DND-41 (cell line): Measurements from ENCODE around the gene PNMA1.

Experiments
- ATAC-seq: fragments of 200-7000 bp; cut with Tn5 transposase; 3 replicates; pipeline ENCODE4 v1.9.1; 2021; ENCODE audit warnings: low read depth; ENCODE audit not compliant: insufficient read depth
- DNase-seq: peaks from one replicate; pipeline ENCODE4 v3.0.0-alpha.2; 2020
- H2AFZ ChIP-seq: 2 replicates; pipeline ENCODE4 v1.6.0; 2012; ENCODE audit warnings: low read depth, low read length
- H3K27ac ChIP-seq: 2 replicates; pipeline ENCODE4 v1.5.1; 2012; ENCODE audit warnings: low read length, inconsistent platforms
- H3K27me3 ChIP-seq: fragments of 200-600 bp; sonication (generic); 2 replicates; pipeline ENCODE4 v1.6.0; 2012; ENCODE audit warnings: low read length, mild to moderate bottlenecking, inconsistent platforms; ENCODE audit not compliant: insufficient read depth, poor library complexity
- H3K36me3 ChIP-seq: 2 replicates; pipeline ENCODE4 v1.5.1; 2012; ENCODE audit warnings: low read length, inconsistent platforms; ENCODE audit not compliant: insufficient read depth
- H3K4me1 ChIP-seq: 2 replicates; pipeline ENCODE4 v1.5.1; 2012; ENCODE audit warnings: mild to moderate bottlenecking, low read length; ENCODE audit not compliant: insufficient read depth
- H3K4me2 ChIP-seq: 2 replicates; pipeline ENCODE4 v1.6.0; 2012; ENCODE audit warnings: mild to moderate bottlenecking, moderate library complexity, low read length, inconsistent platforms; ENCODE audit not compliant: insufficient read depth
- H3K4me3 ChIP-seq, 2 experiments: fragments of 200-600 bp in 1 of 2; shearing (Covaris generic) in 1 of 2; 2 replicates each; pipeline ENCODE4 v1.5.1; 2012 to 2016; ENCODE audit warnings: inconsistent platforms in 2 of 2, low read length in 2 of 2, mild to moderate bottlenecking in 2 of 2, low read depth in 1 of 2, moderate library complexity in 1 of 2
- H3K79me2 ChIP-seq: 2 replicates; pipeline ENCODE4 v1.6.0; 2012; ENCODE audit warnings: low read length, inconsistent platforms; ENCODE audit not compliant: insufficient read depth
- H3K9ac ChIP-seq: 2 replicates; pipeline ENCODE4 v1.6.0; 2012; ENCODE audit warnings: low read depth, mild to moderate bottlenecking, inconsistent platforms, low read length, moderate library complexity
- H3K9me3 ChIP-seq: 2 replicates; pipeline ENCODE4 v1.5.1; 2012; ENCODE audit warnings: low read length, moderate library complexity, mild to moderate bottlenecking, inconsistent platforms; ENCODE audit not compliant: insufficient read depth, severe bottlenecking
- H4K20me1 ChIP-seq: 2 replicates; pipeline ENCODE4 v1.6.0; 2012; ENCODE audit warnings: low read length; ENCODE audit not compliant: insufficient read depth
- EZH2 ChIP-seq: IDR thresholded peaks from 3 replicates; pipeline ENCODE4 v1.6.1; 2012; ENCODE audit warnings: borderline replicate concordance, low read depth, mild to moderate bottlenecking, moderate library complexity, low read length, inconsistent platforms; ENCODE audit not compliant: severe bottlenecking
- TF ChIP-seq, protein P1 (sequence below): IDR thresholded peaks from 2 replicates; pipeline ENCODE4 v1.5.1; 2012; ENCODE audit warnings: borderline replicate concordance, low read length, moderate library complexity, mild to moderate bottlenecking; ENCODE audit not compliant: poor library complexity, severe bottlenecking; ENCODE audit errors: extremely low read depth

Gene PNMA1

GRCh38 chr14:73739174-73739898 is 25.2 kb upstream of the PNMA1 start:
- H2AFZ ChIP-seq: no peak overlapping the region
- ATAC-seq (no peak), DNase-seq (no peak)
- H3K4me1 ChIP-seq: peaks cover 39% of the 10 kb centered on the region
- H3K27ac ChIP-seq: no peak overlapping the region
- peaks cover 54% of the 10 kb centered on the region for H3K36me3 ChIP-seq
- no peak for TF ChIP-seq EZH2
- TF ChIP-seq, protein P1, sequence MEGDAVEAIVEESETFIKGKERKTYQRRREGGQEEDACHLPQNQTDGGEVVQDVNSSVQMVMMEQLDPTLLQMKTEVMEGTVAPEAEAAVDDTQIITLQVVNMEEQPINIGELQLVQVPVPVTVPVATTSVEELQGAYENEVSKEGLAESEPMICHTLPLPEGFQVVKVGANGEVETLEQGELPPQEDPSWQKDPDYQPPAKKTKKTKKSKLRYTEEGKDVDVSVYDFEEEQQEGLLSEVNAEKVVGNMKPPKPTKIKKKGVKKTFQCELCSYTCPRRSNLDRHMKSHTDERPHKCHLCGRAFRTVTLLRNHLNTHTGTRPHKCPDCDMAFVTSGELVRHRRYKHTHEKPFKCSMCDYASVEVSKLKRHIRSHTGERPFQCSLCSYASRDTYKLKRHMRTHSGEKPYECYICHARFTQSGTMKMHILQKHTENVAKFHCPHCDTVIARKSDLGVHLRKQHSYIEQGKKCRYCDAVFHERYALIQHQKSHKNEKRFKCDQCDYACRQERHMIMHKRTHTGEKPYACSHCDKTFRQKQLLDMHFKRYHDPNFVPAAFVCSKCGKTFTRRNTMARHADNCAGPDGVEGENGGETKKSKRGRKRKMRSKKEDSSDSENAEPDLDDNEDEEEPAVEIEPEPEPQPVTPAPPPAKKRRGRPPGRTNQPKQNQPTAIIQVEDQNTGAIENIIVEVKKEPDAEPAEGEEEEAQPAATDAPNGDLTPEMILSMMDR: no peak
- no peak overlapping the region for H3K4me2 ChIP-seq
- no peaks in the 10 kb centered on the region for H3K9me3 ChIP-seq
- H3K79me2 ChIP-seq: peaks cover 57% of the 10 kb centered on the region
- H3K4me3 ChIP-seq: no peak overlapping the region
- no peaks in the 10 kb centered on the region for H3K27me3 ChIP-seq
- peaks cover 38% of the 10 kb centered on the region for H4K20me1 ChIP-seq
- no peak overlapping the region for H3K9ac ChIP-seq

DNA sequence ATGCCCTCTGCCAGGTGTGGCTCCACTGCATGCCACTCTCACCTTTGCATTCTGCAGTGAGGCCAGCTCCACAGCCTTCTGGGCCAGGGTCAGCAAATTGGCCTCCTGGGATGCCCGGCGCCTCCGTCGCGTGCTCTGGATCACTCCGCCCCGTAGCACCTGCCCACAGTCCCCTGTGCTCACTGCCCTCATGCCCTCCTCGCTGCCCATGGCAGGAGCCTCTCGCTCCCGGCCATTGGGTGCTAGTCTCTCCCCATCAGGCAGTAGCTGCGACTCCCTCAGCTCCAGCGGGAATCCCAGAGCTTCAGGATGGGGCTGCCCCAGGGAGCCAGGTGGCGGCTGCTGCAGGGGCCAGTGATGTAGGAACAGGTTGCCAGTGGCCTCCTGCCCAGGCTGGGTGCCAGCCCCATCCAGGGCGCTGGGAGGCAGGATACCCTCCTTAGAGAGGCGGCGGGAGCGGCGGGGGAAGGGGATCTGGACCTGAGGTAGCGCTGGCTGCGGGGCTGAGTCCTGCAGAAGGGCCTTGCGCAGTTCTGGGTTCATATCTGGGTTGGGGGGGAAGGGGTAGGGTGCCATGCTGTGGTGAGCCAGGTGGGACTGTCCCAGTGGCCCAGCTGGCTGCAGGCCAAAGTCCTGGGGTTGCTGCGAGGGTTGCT is 24.5 kb upstream of the PNMA1 start:
- Histone ChIP-seq H3K27ac (no peak overlapping the region), H3K9ac (no peak overlapping the region), H3K4me1 (peaks cover 32% of the 10 kb centered on the region), H3K36me3 (peaks cover 57% of the 10 kb centered on the region), H3K4me2 (no peak overlapping the region), H3K9me3 (no peaks in the 10 kb centered on the region), H4K20me1 (peaks cover 32% of the 10 kb centered on the region), H3K79me2 (peaks cover 51% of the 10 kb centered on the region), H2AFZ (no peak overlapping the region), H3K4me3 (no peak overlapping the region), H3K27me3 (no peaks in the 10 kb centered on the region)
- DNase-seq (no peak), ATAC-seq (no peak)
- TF ChIP-seq EZH2: no peak

GRCh38 chr14:73736842-73737241 is 22.7 kb upstream of the PNMA1 start:
- H3K27me3 ChIP-seq: no peaks in the 10 kb centered on the region
- TF ChIP-seq, protein P1: no peak
- TF ChIP-seq EZH2: no peak
- H3K4me3 ChIP-seq: no peak overlapping the region
- no peaks in the 10 kb centered on the region for H3K9me3 ChIP-seq
- peaks cover 14% of the 10 kb centered on the region for H3K4me1 ChIP-seq
- DNase-seq (no peak), ATAC-seq (no peak)
- no peak overlapping the region for H2AFZ ChIP-seq
- H4K20me1 ChIP-seq: peaks cover 27% of the 10 kb centered on the region
- H3K4me2 ChIP-seq: no peak overlapping the region
- H3K27ac ChIP-seq: no peak overlapping the region
- peaks cover 64% of the 10 kb centered on the region for H3K36me3 ChIP-seq
- H3K79me2 ChIP-seq: peaks cover 37% of the 10 kb centered on the region
- no peak overlapping the region for H3K9ac ChIP-seq

GRCh38 chr14:73732006-73732405 is 17.8 kb upstream of the PNMA1 start:
- H3K4me1 ChIP-seq: no peaks in the 10 kb centered on the region
- H3K9me3 ChIP-seq: no peaks in the 10 kb centered on the region
- no peak overlapping the region for H2AFZ ChIP-seq
- H3K4me2 ChIP-seq: no peak overlapping the region
- H4K20me1 ChIP-seq: peaks cover 13% of the 10 kb centered on the region; the same call in 1 of the 2 replicates
- H3K9ac ChIP-seq: no peak overlapping the region
- H3K27ac ChIP-seq: no peak overlapping the region
- DNase-seq: no peak
- H3K79me2 ChIP-seq: peaks cover 8% of the 10 kb centered on the region; the same call in 1 of the 2 replicates
- TF ChIP-seq, protein P1: no peak
- TF ChIP-seq EZH2: no peak
- no peak overlapping the region for H3K4me3 ChIP-seq
- peaks cover 76% of the 10 kb centered on the region for H3K36me3 ChIP-seq
- no peak for ATAC-seq
- H3K27me3 ChIP-seq: no peaks in the 10 kb centered on the region
